ENCODE results near the gene RPS14. TPM values are rescaled to one million over a fixed set of nuclear protein-coding genes. Genes with fewer than 3 reads are reported as not detected.

The RPS14 gene
- total RNA-seq, 1 donor from 2014 or later: 3,652 TPM

GRCh38 chr5:150398722-150399523, 50.6 kb downstream of the RPS14 start:
- peak; percentile 17 for DNase-seq

GRCh38 chr5:150397782-150398721, 51.5 kb downstream of the RPS14 start:
- no peak for DNase-seq

GRCh38 chr5:150397146-150397781, 52.3 kb downstream of the RPS14 start:
- DNase-seq: no peak

- no peak for DNase-seq
Measured at GRCh38 chr5:150396267-150396666, 53.3 kb downstream of the RPS14 start.

- DNase-seq: no peak
Measured at GRCh38 chr5:150395688-150395975, 53.9 kb downstream of the RPS14 start.

GRCh38 chr5:150394912-150395687, 54.4 kb downstream of the RPS14 start:
- no peak for DNase-seq

- DNase-seq: peak; percentile 36
Measured at GRCh38 chr5:150394131-150394530, 55.4 kb downstream of the RPS14 start.

GRCh38 chr5:150393096-150393645, 56.4 kb downstream of the RPS14 start:
- no peak for DNase-seq

GRCh38 chr5:150392680-150393079, 56.9 kb downstream of the RPS14 start:
- DNase-seq: no peak

Other genes starting within 250 kb of the RPS14 start
- not detected in 2 replicates for gene CAMK2A, start 160.0 kb downstream of the RPS14 start, total RNA-seq
- 0.28 and 0.68 TPM in 2 replicates for gene ARSI, start 146.8 kb downstream of the RPS14 start, total RNA-seq
- gene TCOF1, start 92.0 kb downstream of the RPS14 start, total RNA-seq: 14.3 and 28.4 TPM in 2 replicates
- gene CD74, start 36.8 kb downstream of the RPS14 start, total RNA-seq: 2.8 and 4.8 TPM in 2 replicates
- 68.1 and 99.5 TPM in 2 replicates for gene NDST1, start 58.4 kb upstream of the RPS14 start, total RNA-seq
- gene SYNPO, start 190.9 kb upstream of the RPS14 start, total RNA-seq: 14.6 and 19.1 TPM in 2 replicates
- gene MYOZ3, start 211.5 kb upstream of the RPS14 start, total RNA-seq: 0.17 and 0.37 TPM in 2 replicates

All from dermis blood vessel endothelial cell (primary cell).